CD4-positive, alpha-beta T cell treated with Interleukin-12 subunit alpha and Interleukin-12 subunit beta, for 1 hour (primary cell): ENCODE data around the gene SEMA4C.
A peak's percentile ranks its signal among the peaks of the same experiment; 100 is the strongest.

Experiments used
- DNase-seq: peaks from one replicate; pipeline ENCODE4 v3.0.0-alpha.2; 2020

The SEMA4C gene

GRCh38 chr2:96839875-96840850, 29.7 kb downstream of the SEMA4C start:
- DNase-seq: no peak

DNA sequence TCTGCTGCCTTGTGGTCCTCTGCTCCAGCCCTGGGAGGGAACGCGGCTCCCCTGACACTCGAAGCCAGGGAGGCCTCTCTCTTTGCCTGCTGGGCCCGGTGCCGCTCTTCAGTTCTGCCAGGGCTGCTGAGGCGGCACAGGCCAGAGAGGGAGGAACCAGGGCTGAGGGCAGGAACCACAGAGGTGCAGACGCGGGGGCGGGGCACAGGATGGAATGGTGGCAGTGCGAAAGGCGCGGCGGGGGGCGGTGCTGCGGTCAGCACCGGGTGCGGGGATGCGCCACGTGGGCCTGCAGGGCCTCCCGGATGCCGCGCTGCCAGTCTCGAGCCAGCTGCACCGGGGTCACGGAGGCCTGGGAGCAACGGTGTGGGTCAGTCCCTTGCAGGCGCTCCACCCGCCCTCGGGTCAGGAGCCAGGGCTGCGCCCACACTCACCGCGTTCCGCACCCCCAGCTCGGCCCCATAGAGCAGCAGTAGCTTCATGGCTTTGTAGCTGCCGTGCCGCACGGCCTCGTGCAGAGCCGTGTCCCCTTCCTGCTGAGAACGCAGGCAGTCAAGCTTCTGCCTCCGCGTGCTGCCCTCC, 30.5 kb downstream of the SEMA4C start:
- peak; percentile 82 for DNase-seq

GRCh38 chr2:96838345-96839292, 31.3 kb downstream of the SEMA4C start:
- DNase-seq: no peak

DNA sequence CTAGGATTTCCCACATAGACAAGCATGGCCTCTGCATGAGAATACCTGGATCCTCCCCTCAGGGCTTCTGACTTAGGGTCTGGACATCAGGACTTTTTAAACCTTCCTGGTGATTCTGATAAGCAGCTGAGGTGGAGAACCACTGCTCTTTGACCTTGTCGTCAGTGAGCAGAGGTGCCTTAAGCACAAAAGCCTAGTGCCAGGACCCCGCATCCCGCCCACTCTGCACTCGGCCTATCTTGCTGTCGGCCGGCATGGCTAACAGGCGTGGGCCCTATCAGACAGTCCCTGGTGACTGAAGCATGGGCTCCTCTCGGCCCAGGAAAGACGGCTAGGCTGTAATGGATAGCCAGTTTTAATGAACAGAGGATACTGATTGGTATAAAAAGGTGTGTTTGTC, 32.3 kb downstream of the SEMA4C start:
- no peak for DNase-seq

GRCh38 chr2:96835830-96836229, 34.0 kb downstream of the SEMA4C start:
- no peak for DNase-seq

- DNase-seq: no peak
These were observed 36.9 kb downstream of the SEMA4C start for GRCh38 chr2:96832754-96833507.

DNA sequence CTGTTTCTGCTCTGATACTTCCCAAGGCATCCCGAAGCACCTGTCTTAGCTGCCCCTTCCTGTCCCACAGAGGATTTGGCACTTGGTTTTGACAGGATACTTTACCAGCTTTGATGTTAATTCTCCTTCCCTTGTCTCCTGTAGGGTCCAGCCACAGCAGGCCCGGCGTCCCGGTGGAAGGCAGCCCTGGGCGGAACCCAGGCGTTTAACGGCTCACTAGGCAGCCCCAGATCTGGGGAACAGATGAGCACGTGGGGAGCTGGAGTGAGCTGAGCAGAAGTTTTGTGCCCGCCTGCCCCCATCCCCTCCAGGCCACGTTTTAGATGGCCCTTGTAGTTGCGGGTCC, 37.5 kb downstream of the SEMA4C start:
- no peak for DNase-seq

- no peak for DNase-seq
These were observed 38.2 kb downstream of the SEMA4C start for GRCh38 chr2:96831679-96832078.

DNA sequence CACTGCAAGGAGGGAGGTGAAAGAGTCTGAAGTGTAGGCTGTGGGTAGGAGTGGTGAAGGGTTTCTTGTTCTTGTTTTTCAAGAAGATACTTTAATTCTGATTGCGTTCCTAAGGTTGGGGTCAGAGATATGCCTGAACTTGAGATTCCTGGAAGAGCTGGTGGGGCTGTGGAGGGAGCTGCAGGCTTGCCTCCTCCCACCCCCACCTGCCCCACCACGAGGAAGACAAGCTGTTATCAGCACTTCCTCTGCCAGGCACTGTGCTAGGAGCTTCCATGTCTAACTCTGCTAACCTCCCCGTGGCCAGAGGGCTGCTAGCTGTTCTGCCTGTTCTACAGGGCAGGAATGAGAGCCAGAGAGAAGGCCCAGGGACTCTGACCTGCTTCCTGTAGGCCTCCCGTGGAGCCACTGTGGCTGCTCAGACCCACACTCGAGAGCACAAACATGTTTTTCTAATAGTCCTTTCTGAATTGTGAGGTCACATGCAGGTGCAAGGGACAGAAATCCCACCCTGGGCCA, 39.8 kb downstream of the SEMA4C start:
- no peak for DNase-seq

GRCh38 chr2:96828874-96829273, 41.0 kb downstream of the SEMA4C start:
- no peak for DNase-seq

DNA sequence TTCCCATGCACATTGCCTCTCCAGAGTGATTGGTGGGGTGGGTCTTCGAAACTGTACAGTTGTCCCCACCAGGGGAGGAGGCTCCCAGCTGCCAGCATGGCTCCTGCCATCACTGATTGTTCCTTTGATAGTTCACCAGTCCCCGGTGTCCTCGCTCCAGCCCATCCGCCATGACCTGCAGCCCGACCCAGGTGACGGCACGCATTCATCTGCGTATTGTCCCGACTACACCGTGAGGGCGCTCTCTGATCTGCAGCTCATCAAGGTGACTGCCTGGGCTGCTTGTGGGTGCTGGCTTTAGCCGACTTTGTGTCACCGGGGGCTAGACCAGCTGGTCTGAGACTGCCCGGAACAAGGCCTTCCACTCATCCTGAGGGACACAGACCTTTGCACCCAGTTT, 41.4 kb downstream of the SEMA4C start:
- no peak for DNase-seq

DNA sequence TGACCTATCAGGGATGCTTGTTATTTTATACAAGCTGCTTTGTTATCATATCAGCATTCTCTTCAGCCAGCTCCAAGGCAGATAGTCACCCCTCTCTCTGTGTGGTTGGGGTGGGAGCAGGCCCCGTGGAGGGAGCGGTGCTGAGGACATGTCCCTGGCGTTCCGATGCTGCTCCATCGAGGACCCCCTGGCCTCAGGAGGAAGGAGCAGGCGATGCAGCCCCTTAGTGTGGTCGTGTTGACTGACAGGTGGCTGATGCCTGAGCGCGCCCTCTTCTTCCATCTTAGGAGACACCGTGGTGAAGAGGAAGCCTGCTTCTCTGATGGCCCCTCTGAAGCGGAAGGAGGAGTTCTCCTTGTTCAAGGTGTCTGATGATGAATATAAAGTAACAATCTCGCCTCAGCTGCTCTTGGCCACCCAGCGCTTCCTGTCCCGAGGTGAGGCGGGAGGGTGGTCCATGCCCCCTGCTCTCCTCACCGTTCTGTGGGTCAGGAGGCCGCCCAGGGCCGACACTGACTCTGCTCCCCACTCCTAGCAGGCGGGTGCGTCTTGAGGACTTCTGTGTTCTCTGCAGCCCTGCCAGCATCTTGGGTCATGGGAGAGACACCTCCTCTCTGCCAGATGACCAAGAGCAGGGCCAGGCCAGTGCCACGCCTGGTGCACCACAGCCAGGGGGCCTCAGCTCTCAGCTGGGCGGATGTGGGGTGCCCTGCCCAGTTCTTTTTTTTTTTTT, 43.2 kb downstream of the SEMA4C start:
- no peak for DNase-seq

DNA sequence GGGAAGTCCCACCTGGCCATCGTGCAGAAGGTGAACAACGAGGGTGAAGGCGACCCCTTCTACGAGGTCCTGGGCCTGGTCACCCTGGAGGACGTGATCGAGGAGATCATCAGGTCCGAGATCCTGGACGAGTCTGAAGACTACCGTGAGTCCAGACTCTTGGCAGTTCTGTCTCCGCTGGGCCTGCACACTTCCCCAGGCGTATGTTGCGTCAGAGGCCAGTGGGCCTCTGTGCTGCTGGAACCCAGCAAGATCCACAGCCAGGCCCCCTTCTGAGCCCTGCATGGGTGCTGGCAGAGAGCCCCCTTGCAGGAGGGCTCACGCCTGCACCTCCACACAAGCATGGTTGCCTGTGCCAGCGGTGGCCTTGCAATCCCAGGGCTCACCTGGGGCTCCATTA, 44.8 kb downstream of the SEMA4C start:
- DNase-seq: no peak

GRCh38 chr2:96824079-96824870, 45.6 kb downstream of the SEMA4C start:
- DNase-seq: no peak

- DNase-seq: no peak
These were observed 46.7 kb downstream of the SEMA4C start for GRCh38 chr2:96823198-96823597.

- no peak for DNase-seq
These were observed 47.1 kb downstream of the SEMA4C start for GRCh38 chr2:96822786-96823185.

DNA sequence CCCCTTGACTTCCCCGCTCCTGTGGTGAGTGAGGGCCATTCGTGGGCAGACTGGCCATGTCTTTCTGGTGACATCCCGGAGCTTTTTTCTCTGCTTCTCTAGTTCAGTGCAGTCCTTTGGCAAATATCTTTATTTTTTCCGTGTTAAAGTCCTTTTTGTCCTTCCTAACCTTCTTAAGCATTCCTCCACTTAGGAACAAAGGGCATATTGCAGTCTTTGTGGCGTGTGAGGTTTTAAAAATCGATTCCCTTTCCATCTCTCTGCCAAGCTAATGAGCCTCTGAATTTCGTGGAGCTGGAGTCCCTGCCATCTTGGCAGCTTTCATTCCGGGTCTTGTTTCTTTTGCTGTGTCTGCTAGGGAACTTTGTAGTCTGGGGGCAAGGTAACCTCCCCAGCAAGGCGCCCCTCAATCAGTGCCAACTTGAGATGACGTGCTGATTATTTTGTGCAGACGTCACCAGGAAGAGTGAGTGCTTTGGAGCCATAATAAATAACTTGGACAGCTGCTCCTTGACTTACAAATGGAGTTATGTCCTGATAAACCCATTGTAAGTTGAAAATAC, 48.7 kb downstream of the SEMA4C start:
- no peak for DNase-seq

DNA sequence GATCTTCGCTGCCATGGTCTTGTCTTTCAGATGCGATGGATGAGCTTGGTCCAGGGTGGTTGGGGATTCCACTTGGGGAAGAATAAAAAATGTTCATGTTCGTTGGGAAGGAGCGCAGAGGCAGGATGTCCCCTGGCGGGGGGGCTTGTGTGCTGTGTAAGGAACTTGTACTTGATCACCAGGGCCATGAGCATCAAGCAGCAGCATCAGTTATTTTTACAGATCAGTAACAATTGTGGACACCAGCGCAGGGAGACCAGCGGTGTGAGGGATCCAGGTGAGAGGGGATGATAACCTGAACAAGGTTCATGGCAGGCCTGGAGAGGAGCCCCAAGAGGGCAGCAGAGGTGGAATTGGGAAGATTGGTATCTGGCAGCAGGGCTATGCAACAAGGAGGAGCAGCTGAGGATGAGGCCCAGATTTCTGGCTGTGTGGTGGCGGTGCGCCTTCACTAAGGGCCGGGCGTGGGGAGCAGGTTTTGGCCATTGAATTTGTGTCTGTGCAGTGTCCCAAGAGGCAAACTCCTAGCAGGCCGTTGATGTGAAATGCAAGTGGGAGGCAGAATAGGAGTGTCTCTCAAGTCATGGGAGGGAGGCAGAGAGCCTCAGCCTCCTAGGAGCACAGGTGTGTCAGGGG, 49.9 kb downstream of the SEMA4C start:
- DNase-seq: no peak

- no peak for DNase-seq
These were observed 50.6 kb downstream of the SEMA4C start for GRCh38 chr2:96819128-96819875.
